ENCODE data around the gene IQSEC3.
"Not testable (repeated sequence)": the region's sequence is repeated elsewhere in the genome, so short reads cannot be mapped to it uniquely, and the experiment has no call there.

DNA sequence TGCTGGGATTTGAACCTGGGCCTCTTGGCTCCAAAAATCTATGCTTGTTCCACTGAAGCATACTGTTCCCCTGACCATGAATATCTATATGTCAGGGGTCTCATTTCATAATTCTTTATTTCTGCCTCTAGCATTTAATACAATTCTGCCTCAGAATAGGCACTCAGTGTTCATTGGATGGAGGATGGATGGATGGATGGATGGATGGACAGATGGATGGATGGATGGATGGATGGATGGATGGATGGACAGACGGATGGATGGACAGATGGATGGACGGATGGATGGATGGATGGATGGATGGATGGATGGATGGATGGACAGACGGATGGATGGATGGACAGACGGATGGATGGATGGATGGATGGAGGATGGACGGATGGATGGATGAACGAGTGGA, 150.5 kb downstream of the IQSEC3 start:
- TF ChIP-seq, protein P1, sequence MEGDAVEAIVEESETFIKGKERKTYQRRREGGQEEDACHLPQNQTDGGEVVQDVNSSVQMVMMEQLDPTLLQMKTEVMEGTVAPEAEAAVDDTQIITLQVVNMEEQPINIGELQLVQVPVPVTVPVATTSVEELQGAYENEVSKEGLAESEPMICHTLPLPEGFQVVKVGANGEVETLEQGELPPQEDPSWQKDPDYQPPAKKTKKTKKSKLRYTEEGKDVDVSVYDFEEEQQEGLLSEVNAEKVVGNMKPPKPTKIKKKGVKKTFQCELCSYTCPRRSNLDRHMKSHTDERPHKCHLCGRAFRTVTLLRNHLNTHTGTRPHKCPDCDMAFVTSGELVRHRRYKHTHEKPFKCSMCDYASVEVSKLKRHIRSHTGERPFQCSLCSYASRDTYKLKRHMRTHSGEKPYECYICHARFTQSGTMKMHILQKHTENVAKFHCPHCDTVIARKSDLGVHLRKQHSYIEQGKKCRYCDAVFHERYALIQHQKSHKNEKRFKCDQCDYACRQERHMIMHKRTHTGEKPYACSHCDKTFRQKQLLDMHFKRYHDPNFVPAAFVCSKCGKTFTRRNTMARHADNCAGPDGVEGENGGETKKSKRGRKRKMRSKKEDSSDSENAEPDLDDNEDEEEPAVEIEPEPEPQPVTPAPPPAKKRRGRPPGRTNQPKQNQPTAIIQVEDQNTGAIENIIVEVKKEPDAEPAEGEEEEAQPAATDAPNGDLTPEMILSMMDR (IDR thresholded peaks at IDR 0.05): not testable (repeated sequence)
- not testable (repeated sequence) for TF ChIP-seq POLR2AphosphoS5, TCF7L2 (IDR thresholded peaks at IDR 0.05; ENCODE audit: low read depth, low read length)
